ENCODE results near the gene SMAD3.
A peak's percentile ranks its signal among the peaks of the same experiment; 100 is the strongest.
"Not testable (repeated sequence)": the region's sequence is repeated elsewhere in the genome, so short reads cannot be mapped to it uniquely, and the experiment has no call there.

SMAD3 gene

GRCh38 chr15:67114846-67115585 is 49.6 kb downstream of the SMAD3 start:
- no peak for DNase-seq

- no peak for DNase-seq
Measured at GRCh38 chr15:67115586-67115969, 50.2 kb downstream of the SMAD3 start.

GRCh38 chr15:67116742-67117141 is 51.3 kb downstream of the SMAD3 start:
- DNase-seq = no peak

- no peak for DNase-seq
Measured at GRCh38 chr15:67117370-67117769, 52.0 kb downstream of the SMAD3 start.

- no peak for DNase-seq
Measured at GRCh38 chr15:67118808-67119207, 53.4 kb downstream of the SMAD3 start.

- no peak for DNase-seq
Measured at GRCh38 chr15:67119238-67119846, 53.9 kb downstream of the SMAD3 start.

- DNase-seq = no peak
Measured at GRCh38 chr15:67120009-67120838, 54.8 kb downstream of the SMAD3 start.

GRCh38 chr15:67120839-67121643 is 55.6 kb downstream of the SMAD3 start:
- DNase-seq = peak; percentile 60

GRCh38 chr15:67121644-67122605 is 56.5 kb downstream of the SMAD3 start:
- DNase-seq = no peak

- DNase-seq = not testable (repeated sequence)
Measured at GRCh38 chr15:67122816-67123215, 57.4 kb downstream of the SMAD3 start.

GRCh38 chr15:67123291-67123690 is 57.9 kb downstream of the SMAD3 start:
- not testable (repeated sequence) for DNase-seq

- no peak for DNase-seq
Measured at GRCh38 chr15:67124111-67124510, 58.7 kb downstream of the SMAD3 start.

- no peak for DNase-seq
Measured at GRCh38 chr15:67124911-67125588, 59.6 kb downstream of the SMAD3 start.

- no peak for DNase-seq
Measured at GRCh38 chr15:67125589-67126502, 60.4 kb downstream of the SMAD3 start.

GRCh38 chr15:67126551-67127330 is 61.3 kb downstream of the SMAD3 start:
- DNase-seq = no peak

- DNase-seq = no peak
Measured at GRCh38 chr15:67127331-67127664, 61.9 kb downstream of the SMAD3 start.

- DNase-seq = no peak
Measured at GRCh38 chr15:67127965-67128364, 62.6 kb downstream of the SMAD3 start.

- no peak for DNase-seq
Measured at GRCh38 chr15:67130166-67130565, 64.8 kb downstream of the SMAD3 start.
